Measurements from ENCODE around the gene PPP4R4.
"Not testable (repeated sequence)": the region's sequence is repeated elsewhere in the genome, so short reads cannot be mapped to it uniquely, and the experiment has no call there.

PPP4R4 gene

DNA sequence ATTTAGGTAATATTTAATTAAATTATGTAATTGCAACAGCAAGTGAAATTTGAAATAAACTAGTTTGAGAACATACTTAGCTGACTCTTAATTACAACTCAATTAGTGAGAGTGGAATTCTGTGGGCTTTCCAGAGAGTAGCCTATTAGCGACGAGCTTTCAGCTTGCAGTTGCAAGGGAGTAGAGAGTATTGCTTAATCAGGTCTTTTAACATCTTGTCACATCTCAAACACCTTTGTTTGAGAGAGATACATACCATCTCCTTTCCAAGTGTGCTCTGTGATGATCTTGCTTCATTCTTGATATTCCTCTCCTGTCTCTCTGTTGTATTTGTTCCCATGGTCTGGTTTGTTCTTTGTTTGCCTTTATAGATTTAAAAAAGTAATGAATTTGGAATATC is 7.7 kb downstream of the PPP4R4 start:
- DNase-seq: no peak

DNA sequence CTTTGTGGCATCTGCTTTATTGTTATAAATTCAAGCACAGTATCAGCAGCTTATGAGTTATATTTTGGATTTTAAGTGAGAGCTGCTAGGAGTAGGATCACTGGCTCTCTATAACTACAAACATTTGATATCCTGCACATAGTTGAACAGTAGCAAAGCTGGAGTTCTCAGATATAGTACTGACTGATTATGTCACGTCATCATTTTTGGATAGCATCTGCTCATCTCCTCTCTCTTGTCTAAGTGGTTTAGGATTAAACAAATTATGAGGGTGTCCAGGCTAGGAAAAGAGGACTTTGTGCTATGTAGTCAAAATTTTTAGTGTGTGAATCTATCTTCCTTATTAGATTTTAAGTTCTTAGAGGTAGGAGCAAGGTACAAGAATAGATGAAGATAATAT is 18.4 kb downstream of the PPP4R4 start:
- DNase-seq: no peak

DNA sequence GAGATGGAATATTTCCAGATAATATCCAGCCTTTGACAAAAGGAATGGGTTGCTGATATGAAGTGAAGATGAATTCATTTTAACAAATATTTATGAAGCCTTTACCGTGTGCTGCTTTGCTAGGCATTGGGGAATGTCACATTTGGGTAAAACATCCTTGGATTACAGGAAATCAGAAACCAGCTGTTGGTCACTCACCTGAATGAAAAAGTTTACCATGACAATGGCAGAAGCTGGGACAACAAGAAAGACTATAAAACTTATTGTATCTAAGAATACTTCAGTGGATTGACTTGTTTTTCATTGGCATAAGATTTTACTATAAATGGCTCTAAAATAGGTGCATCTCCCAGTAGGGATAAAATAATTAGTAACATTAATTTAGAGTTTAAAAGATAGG is 19.7 kb downstream of the PPP4R4 start:
- DNase-seq: no peak

DNA sequence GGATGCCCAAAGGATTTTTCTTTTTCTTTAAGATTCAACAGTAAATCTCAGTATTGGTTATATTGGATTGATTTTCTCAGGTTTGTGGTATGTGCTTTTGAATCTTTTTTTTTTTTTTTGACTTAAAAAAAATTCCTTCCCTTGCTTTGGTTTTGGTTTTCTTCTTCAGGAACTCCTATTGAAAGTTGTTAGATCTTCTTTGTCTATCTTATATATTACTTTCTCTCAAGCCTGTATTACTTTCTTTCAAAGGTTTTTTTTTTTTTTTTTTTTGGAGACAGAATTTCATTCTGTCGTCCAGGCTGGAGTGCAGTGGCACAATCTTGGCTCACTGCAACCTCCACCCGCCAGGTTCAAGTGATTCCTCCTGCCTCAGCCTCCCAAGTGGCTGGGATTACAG is 21.9 kb downstream of the PPP4R4 start:
- DNase-seq: no peak

DNA sequence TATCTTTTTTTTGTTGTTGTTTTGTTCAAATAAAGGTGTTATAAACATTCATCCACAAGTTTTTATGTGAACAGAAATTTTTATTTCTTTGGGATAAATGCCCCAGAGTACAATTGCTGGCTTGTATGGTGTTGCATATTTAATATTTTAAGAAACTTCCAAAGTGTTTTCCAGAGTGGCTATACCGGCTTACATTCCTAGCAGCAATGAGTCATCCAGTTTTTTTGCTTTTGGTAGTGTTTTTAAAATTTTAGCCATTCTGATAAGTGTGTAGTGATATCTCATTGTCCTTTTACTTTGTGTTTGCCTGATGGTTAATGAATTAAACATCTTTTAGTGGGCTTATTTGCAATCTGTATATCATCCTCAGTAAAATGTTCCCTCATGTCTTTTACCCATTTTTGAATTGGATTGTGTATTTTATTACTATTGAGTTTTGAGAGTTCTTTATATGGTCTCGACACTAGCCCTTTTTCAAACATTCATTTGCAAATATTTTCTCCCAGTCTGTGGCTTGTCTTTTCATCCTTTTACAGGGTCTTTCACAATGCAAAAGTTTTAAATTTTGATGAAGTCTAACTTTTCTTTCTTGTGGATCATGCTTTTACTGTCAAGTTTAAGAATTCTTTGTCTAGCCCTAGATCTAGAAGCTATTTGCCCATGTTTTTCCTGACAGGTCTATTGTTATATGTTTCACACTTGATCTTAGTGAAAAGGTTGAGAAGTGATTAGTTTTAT is 29.5 kb downstream of the PPP4R4 start:
- DNase-seq: no peak

DNA sequence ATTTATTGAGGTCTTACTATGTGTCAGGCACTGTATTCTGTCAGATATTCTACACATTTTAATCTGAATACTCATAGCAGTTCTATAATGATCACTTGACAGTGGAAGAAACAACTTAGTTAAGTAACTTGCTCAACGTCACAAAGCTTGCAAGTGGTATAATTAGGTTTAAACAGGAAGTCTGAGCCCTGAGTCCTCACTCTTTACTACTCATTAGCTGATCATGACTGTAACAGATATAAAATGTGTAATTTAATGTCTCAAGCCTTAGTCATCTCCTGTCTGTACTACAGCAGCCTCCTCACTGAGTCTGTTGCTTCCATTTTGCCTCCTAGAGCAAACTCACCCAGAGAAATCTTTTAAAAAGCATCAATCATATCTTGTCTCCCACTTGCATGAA is 38.9 kb downstream of the PPP4R4 start:
- DNase-seq: no peak

DNA sequence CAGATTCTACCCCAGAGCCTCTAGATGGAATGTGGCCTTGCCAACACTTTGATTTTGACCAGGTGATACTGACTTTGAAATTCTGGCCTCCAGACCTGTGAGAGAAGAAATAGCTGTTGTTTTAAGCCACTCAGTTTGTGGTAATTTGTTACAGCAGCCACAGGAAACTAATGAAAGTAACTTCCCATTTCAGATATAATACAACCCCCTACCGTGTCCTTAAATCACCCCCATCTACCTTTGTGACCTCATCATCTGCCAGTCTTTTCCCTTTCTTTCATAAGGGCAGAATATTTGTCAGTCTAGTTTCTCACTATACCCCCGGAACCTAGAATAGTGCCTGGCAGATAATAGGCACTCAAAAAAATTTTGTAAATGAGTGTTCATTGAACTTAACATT is 39.6 kb downstream of the PPP4R4 start:
- DNase-seq: no peak

DNA sequence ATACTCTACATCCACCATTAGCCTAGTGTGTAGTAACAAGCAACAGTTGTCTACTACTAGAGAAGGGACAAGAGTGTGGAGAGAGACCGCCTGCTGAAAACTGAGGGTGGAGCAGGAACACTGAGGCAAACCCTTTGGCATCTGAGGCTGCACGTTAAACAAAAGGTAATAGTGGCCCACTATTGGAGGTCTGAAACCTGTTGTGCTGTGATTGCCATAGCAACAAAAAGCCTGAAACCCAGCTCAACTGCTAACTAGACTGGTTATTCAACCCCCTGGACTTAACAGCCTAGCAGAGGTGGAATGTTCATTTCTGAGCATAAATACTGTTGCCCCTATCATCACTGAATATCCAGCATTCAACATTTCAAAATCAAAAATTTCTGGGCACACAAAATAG is 43.0 kb downstream of the PPP4R4 start:
- no peak for DNase-seq

DNA sequence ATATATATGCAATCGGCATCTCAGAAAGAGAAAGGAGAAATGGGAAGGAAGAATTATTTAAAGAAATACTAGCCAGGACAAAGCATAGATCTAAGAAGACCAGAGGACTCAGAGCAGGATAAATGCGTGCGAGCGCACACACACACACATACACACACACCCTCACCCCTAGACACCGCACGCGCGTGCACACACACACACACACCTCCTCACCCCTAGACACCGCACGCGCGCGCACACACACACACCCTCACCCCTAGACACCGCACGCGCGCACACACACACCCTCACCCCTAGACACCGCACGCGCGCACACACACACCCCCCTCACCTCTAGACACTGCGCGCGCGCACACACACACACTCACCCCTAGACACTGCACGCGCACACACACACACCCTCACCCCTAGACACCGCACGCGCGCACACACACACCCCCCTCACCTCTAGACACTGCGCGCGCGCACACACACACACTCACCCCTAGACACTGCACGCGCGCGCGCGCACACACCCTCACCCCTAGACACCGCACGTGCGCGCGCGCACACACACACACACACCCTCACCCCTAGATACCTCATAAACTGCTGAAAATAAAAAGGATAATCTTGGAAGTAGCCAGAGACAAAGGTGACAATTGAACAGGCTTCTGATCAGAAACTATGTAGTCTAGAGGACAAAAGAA is 44.2 kb downstream of the PPP4R4 start:
- not testable (repeated sequence) for DNase-seq

DNA sequence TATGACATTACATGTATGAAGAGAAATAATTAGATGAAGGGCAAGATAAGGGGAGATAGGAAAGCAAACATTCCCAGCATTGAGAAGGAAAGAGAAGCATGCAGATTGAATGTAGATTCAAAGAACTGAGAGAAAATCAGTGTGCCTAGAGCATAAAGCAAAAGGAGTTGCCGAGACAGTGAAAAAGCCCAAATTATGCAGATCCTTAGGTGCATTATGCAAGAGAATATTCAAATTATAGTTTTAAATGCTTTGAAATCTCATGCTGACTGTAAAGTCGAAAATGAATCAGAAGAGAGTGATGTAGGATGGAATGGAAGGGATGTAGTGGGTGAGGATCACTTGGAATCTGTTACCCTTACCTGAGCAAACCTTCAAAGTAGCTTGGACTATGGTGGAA is 49.9 kb downstream of the PPP4R4 start:
- DNase-seq: no peak

DNA sequence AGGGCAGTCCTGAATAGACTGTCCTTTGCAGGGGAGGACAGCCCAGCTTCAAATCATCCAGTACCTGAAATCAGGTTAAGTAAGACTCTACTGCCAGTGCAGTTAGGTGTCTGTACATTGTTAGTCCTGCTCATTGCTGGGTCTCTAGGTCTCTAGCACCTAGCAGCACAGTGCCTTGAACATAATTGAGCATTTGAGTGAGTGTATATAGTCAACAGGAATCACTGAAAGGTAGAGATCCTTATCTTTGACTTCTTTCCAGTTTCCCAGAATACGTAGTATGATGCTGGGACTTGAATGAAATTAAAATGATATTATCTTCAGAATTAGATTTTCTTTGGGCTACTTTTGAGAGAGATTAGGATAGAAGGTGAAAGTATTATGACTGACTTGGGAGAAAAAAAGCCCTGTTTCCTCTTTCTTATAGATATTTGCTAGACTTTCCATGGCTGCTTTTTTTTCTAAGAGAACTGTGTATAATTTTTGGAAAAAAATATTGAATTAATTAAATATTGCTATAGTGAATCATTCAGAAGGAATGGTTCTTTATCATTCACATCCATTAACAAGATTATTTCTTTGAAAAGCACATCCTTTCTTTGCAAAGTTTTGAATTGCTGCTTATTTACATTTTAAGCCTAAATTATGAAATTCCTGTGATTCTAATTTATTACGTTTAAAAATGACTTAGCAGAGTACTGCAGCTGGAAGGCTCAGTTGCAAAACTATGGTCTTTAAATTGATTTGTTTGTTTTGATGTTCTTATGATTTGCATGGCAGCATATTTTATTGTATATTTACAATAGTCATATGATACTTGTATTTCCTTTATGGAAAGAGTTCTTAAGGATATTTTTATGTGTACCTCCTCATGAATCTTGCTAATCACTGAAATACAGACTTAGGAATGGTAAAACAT is 51.6 kb downstream of the PPP4R4 start:
- DNase-seq: no peak

DNA sequence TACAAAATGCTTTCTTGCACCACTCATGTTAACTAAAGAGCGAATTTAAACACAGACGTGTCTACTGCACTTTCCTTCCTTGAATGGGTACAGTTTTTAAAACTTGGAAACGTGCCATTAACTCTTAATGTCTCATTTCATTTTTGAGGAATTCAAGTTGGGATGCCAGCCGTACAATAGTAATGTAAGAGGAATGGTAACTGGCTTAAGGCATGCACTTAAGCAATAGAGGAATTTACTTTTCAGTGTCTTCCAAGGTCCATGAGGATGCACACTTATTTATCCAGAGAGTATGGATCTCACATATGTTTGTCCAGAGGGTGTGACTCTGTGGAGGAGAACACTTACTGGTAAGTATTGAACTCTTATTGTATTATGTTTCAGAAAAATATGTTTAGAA is 52.9 kb downstream of the PPP4R4 start:
- DNase-seq: no peak

DNA sequence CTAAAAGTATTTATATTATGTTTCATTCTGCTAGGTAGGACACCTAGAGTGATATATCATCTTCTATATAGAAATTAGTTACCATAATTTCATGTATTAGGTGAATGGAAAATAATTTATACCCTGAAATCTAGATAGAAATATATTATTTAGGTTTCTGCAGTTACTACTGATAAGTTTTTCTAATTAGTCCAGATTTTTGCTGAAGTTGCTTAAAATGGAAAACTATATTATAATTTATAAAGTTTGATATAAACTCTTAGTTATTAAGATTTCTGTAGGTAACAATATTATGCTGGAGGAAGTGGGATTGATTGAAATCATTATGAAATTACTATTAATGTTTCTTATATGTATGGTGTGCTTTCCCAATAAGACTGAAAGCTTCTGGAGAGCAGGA is 62.9 kb downstream of the PPP4R4 start:
- no peak for DNase-seq

DNA sequence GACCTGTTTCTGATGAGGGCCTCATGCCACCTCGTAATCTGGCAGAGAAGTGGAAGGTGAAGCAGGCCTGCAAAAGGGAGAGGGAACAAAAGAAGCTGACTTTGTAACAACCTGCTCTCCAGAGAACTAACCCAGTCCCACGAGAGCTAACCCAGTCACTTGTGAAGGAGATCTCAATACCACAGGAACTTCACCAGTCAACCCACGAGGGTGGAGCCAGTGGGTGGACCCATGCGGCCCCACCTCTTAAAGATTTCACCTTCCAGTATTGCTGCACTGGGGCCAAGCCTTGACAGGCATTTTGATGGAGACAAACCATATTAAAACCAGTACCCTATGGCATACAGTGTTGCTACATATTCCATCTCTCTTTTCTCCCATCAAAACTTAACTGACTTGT is 63.9 kb downstream of the PPP4R4 start:
- DNase-seq: no peak

DNA sequence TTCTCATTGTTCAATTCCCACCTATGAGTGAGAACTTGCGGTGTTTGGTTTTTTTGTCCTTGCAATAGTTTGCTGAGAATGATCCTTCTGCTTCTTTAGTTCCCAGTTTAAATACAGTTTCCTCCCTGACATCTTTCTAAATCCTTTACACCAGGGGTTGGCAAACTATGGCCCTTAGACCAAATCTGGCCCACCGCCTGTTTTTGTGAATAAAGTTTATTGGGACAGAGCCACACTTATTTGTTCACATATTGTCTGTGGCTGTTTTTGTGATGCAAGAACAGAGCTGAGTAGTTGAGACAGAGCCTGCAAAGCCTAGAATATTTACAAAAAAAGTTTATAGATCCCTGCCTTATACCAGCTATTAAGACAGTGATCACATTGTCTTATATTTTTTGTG is 65.3 kb downstream of the PPP4R4 start:
- DNase-seq: no peak

DNA sequence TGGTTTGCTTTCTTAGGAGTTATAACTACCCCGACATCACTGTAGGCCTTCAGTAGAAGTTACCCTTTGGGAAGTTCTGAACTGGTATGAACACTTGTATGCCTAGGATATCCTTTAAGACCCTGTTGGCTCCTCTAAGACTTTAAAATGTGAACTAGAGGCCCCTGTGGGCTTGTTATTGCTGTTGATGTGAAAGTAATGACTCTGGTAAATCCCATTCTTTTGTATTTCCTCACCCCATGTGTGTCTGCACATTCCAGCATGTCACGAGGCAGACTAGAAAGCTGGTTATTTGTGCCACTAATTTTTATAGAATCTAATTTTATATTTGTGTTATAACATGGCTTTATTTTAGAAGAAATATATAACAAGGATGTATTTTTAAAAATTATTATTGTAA is 70.1 kb downstream of the PPP4R4 start:
- DNase-seq: no peak

DNA sequence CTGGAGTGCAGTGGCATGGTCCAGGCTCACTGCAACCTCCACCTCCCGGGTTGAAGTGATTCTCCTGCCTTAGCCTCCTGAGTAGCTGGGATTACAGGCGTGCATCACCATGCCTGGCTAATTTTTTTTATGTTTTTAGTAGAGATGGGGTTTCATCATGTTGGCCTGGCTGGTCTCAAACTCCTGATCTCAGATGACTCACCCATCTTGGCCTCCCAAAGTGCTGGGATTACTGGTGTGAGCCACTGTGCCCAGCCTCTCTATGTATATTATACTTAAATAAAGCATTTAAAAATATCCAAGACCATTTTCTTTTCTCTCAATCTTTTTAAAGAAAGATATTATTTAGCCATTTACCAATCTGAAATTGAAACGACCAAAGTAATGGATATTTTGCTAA is 90.1 kb downstream of the PPP4R4 start:
- not testable (repeated sequence) for DNase-seq

DNA sequence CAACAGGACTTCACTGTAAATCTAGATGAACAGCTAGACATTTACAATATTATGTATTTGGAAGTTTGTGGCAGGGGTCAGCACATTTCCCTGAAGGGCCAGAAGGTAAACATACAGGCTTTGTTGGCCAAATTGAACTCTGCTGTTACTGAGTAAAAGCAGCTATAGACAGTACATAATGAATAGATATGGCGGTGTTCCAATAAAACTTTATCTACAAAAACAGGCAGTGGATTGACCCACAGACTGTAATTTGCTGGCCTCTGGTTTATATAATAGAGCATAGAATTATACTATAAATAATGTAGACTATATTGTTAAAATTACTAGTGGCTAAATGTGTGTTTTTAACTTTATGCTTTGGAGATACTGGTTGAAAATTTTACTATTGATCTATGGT is 93.2 kb downstream of the PPP4R4 start:
- DNase-seq: no peak

DNA sequence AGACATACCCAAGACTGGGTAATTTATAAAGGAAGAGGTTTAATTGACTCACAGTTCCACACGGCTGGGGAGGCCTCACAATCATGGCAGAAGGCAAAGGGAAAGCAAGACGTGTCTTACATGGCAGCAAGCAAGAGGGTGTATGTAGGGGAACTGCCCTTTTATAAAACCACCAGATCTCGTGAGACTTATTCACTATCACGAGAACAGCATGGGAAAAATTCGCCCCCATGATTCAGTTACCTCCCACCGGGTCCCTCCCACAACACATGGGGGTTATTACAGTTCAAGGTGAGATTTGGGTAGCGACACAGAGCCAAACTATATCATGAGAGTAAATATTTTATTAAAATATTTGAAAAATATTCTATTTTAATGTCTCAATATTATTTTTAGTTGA is 94.5 kb downstream of the PPP4R4 start:
- DNase-seq: not testable (repeated sequence)

DNA sequence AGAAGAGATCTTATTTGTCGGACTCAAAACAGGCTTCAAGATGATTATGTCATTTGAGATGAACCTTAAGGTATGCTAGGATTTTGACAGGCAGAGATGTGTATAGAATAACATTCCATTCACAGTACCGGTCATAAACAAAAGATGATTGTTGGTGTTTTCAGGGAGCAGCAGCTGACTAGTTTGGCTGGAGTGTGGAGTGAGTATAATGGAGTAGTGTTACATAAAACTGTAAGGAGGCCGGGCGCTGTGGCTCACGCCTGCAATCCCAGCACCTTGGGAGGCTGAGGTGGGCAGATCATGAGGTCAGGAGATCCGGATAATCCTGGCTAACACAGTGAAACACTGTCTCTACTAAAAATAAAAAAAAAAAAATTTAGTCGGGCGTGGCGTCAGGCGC is 95.0 kb downstream of the PPP4R4 start:
- no peak for DNase-seq

DNA sequence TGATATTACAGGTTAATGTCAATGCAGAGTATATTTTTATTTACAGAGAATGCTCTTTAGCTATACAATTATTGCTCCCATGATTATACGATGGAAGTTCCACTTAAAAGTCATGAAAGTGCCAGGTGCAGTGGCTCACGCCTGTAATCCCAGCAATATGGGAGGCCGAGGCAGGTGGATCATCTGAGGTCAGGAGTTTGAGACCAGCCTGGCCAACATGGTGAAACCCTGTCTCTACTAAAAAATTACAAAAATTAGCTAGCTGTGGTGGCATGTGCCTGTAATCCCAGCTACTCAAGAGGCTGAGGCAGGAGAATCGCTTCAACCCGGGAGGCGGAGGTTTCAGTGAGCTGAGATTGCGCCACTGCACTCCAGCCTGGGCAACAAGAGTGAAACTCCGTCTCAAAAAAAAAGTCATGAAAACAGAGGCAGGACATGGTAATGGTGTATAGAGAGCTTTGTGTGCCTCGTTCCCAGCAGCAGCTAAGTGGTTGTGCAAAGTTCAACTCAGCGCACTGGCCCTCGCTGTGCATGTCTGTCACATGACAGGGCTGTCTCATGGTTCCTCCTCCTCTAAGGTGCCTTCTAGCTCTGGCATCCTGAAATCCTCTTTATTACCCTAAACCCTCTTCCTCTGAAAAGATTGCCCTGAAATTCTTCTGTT is 102.9 kb downstream of the PPP4R4 start:
- not testable (repeated sequence) for DNase-seq

DNA sequence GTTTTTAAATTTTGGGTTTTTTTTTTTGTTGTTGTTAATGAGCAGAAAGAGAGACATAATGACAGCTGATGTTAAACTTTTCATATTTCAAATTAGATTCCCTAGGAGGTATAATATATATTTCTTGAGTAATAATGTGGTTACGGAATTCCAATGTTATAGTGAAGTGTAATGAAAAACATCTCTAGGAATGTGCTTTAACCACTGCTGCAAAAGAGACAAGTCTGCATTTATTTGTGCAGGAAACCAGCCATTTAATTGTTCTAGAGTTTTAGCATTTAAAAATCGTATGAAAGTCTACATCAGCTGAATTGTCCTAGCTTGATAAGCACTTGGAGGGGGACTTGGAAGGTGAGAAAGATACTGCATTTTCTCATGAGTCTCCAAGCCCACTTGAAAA is 104.6 kb downstream of the PPP4R4 start:
- no peak for DNase-seq
